ENCODE measurements around the gene SMAD7. TPM values are rescaled to one million over a fixed set of nuclear protein-coding genes. Genes with fewer than 3 reads are reported as not detected.

SMAD7 gene
- total RNA-seq, 2 experiments from 2014 or later: 17.4 to 18.1 TPM

DNA sequence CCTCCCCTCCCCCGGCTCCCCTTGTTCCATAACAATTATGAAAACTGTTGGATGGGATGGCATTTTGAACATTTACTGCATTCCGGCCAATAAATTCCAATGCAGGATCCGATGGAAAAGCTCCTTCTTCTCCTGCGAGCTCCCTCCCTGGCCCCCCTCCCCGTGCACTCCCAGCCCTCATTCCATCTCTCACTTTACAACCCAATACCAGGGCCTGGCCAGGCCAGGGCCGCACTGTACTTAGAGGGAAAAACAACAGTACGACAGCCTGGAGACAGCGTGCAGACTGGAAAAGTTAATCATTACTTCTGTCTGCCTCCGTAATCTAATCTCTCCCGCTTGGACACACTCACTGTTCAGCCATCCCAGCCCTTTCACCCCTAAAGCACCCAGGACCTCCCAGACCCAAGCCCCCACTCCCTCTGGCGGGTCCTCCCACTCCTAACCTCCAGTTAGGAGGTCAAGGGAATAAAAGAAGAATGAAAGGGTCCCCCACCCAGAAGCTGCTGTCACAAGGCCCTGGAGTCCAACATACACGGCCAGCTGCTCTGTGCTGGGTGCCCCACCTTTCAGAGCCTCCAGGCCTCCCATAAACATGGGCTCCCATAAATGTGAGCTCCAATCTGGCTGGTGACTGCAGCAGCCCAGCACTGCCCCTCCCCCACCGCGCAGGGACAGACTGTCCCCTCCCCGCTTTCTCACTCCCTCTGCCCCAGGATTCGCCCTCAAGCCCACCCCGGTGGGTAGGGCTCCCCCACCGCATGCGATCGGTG lies 20.6 kb downstream of the SMAD7 start:
- no peak for ATAC-seq
- H3K4me1 Mint-ChIP-seq (ENCODE audit: low read depth): peaks cover 93% of the 10 kb centered on the region
- H3K27ac Mint-ChIP-seq: peak overlapping the region; percentile 22

DNA sequence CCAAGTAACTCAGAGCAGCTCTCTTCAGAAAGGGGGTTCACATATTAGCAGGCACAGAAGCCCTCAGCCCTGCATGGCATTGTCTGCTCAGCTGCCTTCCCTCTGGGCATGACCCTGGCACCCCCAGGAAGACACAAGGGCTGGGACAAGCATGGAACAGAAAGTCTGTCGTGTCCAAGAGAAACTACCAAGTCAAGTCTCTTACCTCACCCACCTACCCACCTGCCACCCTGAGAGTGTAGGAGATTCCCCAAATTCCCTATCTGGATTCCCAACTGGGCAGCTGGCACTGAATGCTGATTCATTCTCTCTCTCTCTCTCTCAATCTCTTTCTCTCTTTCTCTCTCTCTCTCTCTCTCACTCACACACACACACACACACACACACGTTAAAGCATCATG lies 21.6 kb downstream of the SMAD7 start:
- no peak for ATAC-seq
- CTCF ChIA-PET: interaction anchor here (1.6 kb wide), 1 partner anchor 9 kb away, joined by 3 read pairs; no protein-coding TSS in a partner anchor
- Mint-ChIP-seq H3K4me3 (peak overlapping the region; percentile 54), H3K4me1 (ENCODE audit: low read depth) (peaks cover 94% of the 10 kb centered on the region), H3K27me3 (no peaks in the 10 kb centered on the region), H3K36me3 (ENCODE audit: low read depth) (peaks cover 24% of the 10 kb centered on the region), H3K27ac (peak overlapping the region; percentile 88), H3K9me3 (no peaks in the 10 kb centered on the region)
- DNase-seq: no peak
- intact Hi-C loops (cut with micrococcal nuclease): no loop called here
- POLR2A ChIA-PET: interaction anchor here (0.6 to 1.4 kb wide), 7 partner anchors 9 to 277 kb away, joined by 3 to 7 read pairs (median 4); no protein-coding TSS in a partner anchor
- TF ChIP-seq, protein P1, sequence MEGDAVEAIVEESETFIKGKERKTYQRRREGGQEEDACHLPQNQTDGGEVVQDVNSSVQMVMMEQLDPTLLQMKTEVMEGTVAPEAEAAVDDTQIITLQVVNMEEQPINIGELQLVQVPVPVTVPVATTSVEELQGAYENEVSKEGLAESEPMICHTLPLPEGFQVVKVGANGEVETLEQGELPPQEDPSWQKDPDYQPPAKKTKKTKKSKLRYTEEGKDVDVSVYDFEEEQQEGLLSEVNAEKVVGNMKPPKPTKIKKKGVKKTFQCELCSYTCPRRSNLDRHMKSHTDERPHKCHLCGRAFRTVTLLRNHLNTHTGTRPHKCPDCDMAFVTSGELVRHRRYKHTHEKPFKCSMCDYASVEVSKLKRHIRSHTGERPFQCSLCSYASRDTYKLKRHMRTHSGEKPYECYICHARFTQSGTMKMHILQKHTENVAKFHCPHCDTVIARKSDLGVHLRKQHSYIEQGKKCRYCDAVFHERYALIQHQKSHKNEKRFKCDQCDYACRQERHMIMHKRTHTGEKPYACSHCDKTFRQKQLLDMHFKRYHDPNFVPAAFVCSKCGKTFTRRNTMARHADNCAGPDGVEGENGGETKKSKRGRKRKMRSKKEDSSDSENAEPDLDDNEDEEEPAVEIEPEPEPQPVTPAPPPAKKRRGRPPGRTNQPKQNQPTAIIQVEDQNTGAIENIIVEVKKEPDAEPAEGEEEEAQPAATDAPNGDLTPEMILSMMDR (IDR thresholded peaks at IDR 0.05): no peak

More for the DNA sequence above, 20.6 kb downstream of the SMAD7 start:
- intact Hi-C loops (cut with micrococcal nuclease): no loop called here
- TF ChIP-seq, protein P1 (IDR thresholded peaks at IDR 0.05): no peak
- DNase-seq: no peak
- CTCF ChIA-PET: interaction anchor here (0.6 to 1.6 kb wide), 3 partner anchors 10 to 19 kb away, joined by 3 read pairs; no protein-coding TSS in a partner anchor
- no peaks in the 10 kb centered on the region for H3K27me3 Mint-ChIP-seq
- H3K36me3 Mint-ChIP-seq (ENCODE audit: low read depth): peaks cover 26% of the 10 kb centered on the region
- POLR2A ChIA-PET: interaction anchor here (1.3 to 1.4 kb wide), 3 partner anchors 8 to 15 kb away, joined by 6 to 7 read pairs (median 6); no protein-coding TSS in a partner anchor
- no peaks in the 10 kb centered on the region for H3K9me3 Mint-ChIP-seq
- no peak overlapping the region for H3K4me3 Mint-ChIP-seq

DNA sequence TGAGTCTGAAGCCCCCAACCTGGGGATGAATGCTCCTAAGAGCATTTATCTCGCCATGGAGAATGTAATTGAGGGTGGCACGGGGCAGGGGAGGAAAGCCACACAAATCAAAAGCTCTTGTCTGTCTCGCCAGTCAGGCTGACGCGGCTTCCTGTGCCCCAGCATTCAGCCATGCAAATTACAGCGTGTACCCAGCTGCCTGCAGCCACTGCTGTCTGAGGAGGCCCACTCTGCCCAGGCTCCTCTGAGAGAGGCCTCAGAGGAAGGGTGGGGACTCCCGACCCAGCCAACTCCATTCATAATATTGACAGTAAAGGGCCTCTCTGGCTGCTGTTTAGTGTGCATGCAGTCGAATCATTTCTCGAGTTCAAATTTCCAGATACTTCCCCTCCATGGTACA lies 22.0 kb downstream of the SMAD7 start:
- ChIA-PET CTCF (interaction anchor here (1.6 kb wide), 1 partner anchor 9 kb away, joined by 3 read pairs; no protein-coding TSS in a partner anchor), POLR2A (interaction anchor here (0.6 to 1.4 kb wide), 7 partner anchors 9 to 277 kb away, joined by 3 to 7 read pairs (median 4); no protein-coding TSS in a partner anchor)
- Mint-ChIP-seq H3K4me1 (ENCODE audit: low read depth) (peaks cover 94% of the 10 kb centered on the region), H3K36me3 (ENCODE audit: low read depth) (peaks cover 26% of the 10 kb centered on the region), H3K4me3 (peak overlapping the region; percentile 54), H3K27ac (peak overlapping the region; percentile 88), H3K27me3 (no peaks in the 10 kb centered on the region), H3K9me3 (no peaks in the 10 kb centered on the region)
- ATAC-seq (peak; percentile 90), DNase-seq (peak; percentile 90)
- TF ChIP-seq, protein P1 (IDR thresholded peaks at IDR 0.05): no peak
- intact Hi-C loops (cut with micrococcal nuclease): no loop called here

DNA sequence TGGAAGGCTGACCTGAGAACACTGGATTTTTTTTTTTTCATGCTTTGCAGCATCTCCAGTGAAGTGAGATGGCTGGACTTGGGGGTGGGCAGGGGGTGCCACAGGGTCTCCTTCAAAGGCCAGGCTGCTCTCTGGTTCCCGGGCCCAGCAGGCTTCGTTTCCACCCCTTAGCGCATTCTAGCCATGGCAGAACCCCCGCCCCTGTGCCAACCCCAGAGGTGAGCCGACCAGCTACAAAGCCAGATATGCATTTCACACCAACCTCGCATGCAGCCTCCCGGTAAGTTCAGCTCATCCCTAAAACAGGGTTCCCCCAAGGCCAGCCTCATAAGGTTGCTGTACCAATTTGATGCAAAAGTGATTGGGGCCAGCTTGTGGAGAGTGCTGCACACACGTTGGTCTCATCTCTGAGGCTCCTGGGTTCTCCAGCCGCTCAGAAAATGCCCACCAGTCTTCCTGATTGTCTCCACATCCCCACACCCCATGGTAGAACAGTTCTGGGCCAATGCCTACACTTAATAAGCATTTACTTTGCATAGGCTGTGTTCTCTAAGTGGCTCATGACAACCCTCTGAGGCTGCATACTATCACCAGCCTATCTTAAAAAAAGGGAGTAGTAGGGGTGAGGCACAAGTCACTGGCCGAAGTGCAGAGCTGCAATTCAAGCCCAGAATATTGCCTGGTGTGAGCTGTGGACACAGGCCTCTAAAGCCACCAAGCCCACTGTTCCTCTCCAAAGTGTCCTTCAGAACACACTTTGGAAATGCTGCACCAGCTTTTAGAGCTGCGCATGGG lies 23.3 kb downstream of the SMAD7 start:
- CTCF ChIA-PET: interaction anchor here (0.6 to 1.0 kb wide), 2 partner anchors 27 to 1304 kb away, joined by 3 read pairs; no protein-coding TSS in a partner anchor
- Mint-ChIP-seq H3K4me3 (no peak overlapping the region), H3K36me3 (ENCODE audit: low read depth) (peaks cover 32% of the 10 kb centered on the region), H3K4me1 (ENCODE audit: low read depth) (peaks cover 94% of the 10 kb centered on the region), H3K27ac (peak overlapping the region; percentile 2), H3K9me3 (no peaks in the 10 kb centered on the region), H3K27me3 (no peaks in the 10 kb centered on the region)
- ATAC-seq (no peak), DNase-seq (no peak)
- POLR2A ChIA-PET: interaction anchor here (1.0 to 1.4 kb wide), 2 partner anchors 16 to 93 kb away, joined by 3 to 4 read pairs; no protein-coding TSS in a partner anchor
- intact Hi-C loops (cut with micrococcal nuclease): no loop called here
- TF ChIP-seq, protein P1 (IDR thresholded peaks at IDR 0.05): no peak

Measured in activated CD8-positive, alpha-beta T cell treated with anti-CD3 and anti-CD28 coated beads for 36 hours (primary cell).